Measurements from ENCODE around the gene ESAM.
"Not testable (repeated sequence)": the region's sequence is repeated elsewhere in the genome, so short reads cannot be mapped to it uniquely, and the experiment has no call there.

Gene ESAM

DNA sequence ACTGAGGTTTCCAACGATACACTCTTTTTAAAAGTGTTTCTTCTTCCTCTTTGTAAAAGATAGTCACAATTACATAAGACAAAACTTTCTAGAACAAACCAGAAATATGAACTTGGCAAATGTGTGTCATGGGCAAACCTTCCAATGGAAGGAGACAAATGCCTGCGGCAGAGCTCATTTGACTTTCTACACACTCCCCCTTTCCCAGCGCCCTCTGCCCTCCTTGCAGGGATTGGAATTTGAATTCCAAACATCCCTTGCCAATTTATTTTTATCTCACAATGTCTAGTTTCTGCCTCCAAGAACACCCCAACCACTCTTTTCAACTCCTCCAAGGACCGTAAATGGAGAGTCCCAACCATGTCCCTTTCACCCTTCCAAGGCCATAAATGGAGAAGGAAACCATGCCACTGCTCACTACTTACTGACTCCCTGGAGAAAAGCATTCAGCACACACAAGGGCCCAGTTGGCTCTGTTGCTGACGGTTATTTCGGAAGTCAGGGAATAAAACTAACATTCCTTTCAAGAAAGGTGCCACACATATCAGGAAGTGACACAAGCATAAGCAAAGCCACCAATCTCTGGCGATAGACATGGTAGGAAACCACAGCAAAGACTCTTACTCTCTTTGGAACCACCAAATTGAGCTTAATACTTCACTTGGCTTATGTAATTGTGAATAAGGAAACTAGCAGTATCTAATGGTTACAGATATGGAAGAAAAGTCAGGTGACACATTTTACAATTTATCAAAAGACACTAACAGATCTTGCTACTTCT, 15.0 kb upstream of the ESAM start:
- DNase-seq (ENCODE audit: low spot score), result no peak

DNA sequence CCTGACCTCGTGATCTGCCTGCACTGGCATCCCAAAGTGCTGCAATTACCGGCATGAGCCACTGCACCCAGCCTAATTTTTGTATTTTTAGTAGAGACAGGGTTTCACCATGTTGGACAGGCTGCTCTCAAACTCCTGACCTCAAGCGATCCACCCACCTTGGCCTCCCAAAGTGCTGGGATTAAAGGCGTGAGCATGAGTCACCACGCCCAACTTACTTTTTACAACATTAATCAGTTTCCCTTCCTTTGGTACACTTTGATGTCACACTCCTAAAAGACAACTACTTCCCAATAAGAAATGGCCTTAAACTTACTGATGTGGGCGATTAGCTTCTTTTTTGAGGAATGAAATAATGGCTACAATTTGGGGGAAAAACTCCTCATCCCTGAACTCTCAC, 8.9 kb upstream of the ESAM start:
- not testable (repeated sequence) for DNase-seq (ENCODE audit: low spot score)

DNA sequence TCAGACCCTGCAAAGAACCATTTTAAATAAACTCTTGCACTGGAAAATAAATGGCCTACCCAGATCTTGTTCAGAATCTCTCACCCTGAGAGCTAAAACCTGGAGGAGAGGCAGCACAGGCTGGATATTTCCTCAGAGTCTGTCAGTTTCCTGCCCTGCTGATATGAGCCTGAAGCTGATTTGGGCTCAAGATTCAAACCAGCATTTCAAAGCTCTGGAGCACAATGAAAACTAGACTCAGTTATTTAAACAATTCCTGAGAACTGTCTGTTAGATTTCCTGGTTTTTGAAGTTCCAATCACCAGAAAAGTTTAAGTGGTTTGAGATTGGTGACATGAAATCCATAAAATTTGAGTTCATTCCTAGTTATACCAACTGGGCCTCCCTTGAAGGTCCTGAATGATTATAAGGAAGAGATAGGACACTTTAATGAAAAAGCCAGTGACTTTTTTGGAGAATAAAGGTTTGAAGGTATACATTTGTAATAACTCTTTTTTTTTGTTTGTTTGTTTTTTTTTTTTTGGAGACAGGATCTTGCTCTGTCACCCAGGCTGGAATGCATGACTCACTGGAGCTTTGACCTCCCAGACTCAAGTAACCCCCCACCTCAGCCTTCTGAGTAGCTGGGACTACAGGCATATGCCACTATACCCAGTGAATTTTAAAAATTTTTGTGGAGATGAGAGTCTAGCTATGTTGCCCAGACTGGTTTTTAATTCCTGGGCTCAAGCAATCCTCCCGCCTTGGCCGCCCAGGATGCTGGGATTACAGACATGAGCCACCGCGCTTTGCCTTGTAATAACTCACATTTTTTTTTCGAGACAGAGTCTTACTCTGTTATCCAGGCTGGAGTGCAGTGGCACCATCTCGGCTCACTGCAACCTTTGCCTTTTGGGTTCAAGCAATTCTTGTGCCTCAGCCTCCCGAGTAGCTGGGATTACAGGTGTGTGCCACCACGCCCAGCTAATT, 8.0 kb upstream of the ESAM start:
- peak; percentile 9 for DNase-seq (ENCODE audit: low spot score)

DNA sequence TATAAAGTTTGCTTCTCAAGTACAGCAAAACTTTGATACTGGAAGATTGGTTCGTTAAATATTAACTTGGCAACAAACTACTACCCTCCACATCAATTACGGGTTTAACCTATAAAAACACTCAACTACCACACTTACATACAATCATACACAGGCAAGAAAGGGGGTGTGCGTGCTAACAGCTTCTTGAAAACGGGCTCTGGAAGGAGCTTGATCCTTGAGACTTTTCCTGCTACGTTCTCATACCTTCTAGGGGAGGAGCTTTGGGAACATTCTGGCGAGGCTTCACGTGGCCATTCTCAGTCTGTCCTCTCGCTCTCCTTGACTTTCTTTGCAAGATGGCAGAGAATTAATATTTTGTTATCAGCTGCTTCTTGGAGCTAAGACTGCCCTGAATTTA, 6.8 kb upstream of the ESAM start:
- DNase-seq (ENCODE audit: low spot score), result no peak

DNA sequence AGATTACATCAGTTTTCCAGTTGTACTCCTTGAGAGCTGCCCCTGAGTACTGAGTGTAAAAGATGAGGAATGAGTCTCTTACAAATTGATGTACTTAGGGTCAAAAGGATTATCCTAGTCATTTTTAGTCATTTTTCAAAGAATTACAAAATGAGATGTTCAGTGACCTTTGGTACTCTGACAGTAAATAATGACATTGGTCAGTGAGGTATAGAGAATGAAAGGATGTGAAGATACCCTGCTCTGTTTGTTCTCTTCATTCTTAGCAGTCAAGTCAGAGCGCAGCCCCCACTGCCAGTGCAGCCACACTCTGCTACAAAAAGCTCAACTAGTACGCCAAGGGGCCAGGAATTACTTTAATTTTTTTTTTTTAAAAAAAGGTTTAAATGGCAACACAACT, 4.1 kb upstream of the ESAM start:
- DNase-seq (ENCODE audit: low spot score), result no peak

DNA sequence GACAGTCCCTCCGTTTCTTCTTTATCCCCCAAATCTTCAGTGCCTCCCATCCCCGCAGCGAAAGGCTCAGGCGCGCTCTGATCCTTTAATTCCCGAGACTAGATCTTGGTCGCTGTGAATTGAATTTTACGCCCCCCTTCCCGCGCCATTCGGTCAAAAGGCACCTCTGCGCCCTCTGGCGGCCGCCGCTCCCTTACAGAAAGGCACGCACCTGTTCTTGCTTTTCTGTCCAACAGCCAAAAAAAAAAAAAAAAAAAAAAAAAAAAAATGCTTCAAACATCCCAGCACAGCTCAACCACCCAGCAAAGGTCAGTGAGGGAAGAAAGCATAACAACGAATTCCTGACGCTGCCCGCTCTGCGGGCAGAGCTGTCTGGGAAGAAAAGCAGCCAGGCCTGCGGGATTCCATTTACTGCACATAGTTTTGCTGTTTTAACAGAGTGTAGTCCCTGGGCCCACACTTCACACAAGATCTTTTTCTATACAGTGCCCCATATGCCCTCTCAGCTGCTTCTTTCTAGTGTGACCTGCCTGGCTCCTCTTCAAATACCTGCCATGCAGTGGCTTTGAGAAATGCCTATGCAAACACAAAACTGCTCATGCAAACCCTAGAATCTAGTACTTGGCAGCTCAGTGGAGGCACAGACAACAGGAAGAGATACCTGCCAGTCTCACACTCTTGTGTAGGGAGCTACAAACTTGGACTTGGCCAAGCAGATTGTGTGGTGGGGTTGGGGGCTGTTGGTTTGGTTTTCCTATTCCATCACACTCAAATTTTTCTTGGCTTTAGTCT, 1.3 kb upstream of the ESAM start:
- peak; percentile 76 for DNase-seq (ENCODE audit: low spot score)

DNA sequence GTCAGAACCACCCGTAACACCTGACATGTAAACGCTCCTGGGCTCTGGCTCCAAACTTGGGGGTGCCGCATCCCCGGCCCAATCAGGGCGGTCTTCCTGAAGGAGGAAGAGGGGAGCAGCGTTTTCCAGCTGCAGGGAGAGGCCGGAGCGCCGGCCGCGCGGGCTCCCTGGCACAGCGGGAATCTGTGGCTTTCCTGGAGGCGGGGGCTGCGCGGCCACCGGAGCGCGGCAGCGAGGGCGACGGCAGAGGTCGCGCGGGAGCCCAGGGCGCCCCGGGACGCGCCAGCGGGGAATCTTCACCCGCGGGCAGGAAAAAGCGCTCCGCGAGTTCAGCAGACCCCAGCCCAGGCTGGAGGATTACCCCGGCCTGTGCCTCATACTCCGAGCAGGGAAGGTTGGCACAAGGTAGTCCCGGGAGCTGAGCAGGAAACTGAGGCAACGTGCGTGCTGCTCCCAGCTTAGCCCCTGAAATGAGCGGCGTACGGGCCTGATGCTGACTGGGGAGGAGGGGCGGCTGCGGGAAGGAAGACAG, 600 bp upstream of the ESAM start:
- peak; percentile 47 for DNase-seq (ENCODE audit: low spot score)

DNA sequence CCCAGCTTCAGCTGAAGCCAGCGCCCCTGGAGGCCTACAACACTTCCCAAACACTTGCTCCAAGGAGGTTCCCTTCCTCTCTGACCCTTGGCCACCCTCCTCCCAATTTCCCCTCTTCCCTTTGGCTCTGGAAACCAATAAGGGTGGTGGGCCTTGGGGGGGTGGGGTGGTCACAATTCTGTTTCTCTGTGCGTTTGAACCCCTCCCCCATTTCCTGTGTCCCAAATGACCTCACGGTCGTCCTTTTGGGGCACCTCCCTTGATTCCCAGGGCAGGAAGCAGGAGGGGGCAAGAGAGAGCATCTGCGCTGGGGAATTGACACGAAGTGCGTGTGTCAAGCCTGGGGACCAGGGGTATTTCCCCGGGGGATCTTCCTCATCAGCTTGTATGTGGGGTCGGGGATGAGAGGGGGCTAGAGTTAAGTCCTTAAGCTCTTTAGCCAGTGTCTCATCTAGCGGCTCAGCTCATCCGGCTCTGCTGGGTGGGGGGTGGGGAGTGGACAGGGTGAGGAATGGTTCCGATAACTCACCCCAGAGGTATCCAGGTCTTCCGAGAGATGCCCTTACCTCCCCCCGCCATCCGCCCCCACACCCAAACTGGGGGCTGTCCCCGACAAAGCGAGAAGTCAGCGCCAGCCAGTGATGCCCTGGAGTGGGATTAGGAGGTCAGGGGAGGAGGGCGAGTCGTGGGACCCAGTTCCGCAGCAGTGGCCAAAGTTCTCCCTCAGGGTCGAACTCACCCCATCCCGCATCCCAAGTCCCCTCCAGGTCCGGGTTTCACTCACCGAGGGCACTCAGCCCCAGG, 587 bp downstream of the ESAM start:
- DNase-seq (ENCODE audit: low spot score), result no peak

DNA sequence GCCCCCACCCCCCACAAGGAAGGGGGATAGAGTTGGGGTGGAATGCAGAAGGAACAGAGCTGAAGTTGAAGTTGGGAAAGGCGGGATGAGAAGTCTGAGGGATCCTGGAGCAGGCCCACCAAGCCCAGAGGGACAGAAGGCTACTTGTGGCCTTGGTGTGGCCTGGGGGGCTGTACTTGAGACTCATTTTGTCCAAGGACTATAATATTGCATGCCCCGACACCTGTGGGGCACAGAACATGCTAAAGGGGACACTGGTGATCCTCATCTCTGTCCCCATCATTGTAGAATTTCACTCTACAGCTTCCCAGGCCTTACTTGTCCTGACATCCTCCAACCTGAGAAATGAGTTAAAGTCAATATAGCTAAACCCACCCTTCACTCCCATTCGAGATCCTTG, 1.3 kb downstream of the ESAM start:
- peak; percentile 8 for DNase-seq (ENCODE audit: low spot score)

DNA sequence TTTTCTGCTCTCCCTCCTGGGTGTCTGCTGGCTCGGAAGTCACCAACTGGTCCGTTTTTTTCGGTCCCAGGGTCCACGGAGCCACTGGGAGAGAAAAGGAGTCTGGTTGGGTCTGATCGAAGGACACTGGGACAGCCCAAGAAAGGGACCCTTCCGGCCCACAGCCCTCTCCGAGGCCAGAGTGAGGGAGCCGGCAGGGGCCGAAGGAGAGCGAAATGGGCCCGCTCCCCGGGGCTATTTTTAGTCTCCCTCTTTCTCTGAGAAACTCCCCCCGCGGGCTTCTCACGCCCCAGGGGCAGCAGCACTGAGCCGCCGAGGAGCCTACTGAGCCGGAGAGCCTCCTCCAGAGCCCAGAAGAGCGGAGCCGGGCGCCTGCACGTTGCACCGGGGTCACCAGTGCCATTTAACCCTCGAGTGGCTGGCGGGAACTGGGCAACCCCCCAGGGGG, 1.9 kb downstream of the ESAM start:
- peak; percentile 13 for DNase-seq (ENCODE audit: low spot score)

DNA sequence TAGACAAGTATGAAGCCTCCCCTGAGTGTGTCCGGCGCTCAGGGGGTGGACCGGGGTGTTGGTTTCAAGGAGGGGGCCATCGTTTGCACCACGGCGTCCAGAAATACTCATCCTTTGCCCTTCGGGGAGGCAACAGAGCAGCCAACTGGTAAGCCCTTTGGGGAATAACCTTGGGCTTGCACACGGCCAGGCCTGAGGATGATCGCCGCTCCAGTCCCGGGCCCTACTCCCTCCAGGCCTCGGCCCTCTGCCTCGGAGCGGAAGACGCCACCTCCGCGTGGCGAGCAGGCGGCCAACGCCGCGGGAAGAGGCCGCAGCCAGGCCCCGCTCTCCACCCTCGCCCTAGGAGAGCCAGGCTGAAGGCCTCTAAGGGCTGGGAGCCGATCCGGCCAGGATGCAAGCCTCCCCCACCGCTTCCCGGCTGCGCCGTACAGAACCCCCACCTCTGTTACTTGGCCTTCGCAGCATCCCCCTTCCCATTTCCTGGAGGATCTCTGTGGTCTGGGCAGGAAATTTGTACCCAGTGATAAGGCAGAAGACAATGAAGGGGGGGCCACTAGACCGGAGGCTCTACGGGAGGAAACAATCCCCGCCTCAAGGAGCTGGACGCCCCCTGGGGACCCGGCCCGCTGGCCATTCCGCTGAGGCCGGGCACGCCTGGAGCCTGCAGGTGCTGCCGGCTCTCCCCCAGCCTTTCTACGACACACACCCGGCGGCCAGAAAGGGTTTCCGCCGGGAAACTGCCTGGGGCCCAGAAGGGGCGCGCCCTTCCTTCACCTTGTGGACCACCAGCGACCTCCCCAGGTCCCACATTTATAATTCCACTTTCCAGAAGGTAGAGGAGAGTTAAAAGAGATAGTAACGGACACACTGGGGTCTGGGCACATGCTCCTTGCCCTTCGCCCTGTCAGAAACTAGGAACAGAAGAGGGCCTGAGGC, 2.6 kb downstream of the ESAM start:
- DNase-seq (ENCODE audit: low spot score), result no peak

DNA sequence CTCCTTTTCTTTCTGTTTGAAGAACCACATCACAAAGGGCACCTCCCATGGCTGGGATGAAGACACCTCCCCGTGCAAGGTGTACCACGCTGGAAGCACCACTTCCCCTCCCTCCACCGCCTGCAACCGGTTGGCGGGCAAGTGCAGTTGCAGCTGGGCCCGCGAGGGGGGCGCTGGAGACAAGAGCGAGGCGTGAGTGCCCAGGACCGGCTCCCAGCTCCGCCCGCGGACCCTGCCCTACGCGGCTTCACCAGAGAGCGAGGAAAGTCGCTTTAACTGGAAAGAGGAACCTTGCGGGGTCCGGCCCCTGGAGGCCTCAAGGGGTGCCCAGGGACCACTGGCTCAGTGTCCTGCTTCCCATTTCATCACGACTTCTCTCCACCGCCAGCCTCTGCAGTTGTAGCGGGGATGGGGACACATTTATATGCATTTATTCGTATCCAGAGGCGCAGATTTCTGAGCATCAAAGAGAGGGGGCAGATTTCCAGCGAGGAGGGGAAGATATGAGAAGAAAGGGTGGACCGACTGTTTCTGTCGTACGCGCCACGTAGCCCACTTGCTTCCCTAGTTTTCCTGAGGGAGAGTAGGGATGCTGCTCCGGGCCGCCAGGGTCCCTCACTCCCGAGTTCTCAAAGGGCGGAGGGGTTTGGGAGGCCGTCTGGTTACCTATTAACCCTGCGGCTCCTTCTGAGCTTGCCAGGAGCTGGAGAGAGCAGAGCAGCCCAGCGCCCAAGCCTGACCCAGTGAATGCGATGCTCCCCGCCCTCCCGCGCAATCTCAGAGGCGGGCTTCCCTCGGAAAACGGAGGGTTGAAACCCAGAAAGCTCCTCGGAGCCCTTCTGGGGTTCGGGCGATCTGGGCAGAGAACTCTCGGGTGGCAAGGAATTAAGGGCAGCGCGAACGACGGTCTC, 3.5 kb downstream of the ESAM start:
- DNase-seq (ENCODE audit: low spot score), result peak; percentile 85

DNA sequence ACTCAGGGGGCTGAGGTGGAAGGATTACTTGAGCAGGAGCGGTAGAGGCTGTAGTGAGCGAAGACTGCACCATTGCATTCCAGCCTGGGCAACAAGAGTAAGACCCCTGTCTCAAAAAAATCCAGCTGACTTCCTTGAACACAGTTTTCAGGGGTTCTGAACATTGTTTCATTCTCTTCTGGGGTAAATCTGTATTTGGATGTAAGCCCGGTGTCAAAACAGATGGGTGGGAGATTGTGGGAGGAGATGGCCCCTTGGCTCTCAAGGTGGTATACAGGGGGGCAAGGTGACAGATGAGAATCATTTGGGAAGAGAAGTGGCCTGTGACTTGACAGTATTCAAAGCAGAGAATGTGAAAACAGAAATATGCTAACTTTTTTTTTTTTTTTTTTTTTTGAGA, 4.8 kb downstream of the ESAM start:
- no peak for DNase-seq (ENCODE audit: low spot score)

DNA sequence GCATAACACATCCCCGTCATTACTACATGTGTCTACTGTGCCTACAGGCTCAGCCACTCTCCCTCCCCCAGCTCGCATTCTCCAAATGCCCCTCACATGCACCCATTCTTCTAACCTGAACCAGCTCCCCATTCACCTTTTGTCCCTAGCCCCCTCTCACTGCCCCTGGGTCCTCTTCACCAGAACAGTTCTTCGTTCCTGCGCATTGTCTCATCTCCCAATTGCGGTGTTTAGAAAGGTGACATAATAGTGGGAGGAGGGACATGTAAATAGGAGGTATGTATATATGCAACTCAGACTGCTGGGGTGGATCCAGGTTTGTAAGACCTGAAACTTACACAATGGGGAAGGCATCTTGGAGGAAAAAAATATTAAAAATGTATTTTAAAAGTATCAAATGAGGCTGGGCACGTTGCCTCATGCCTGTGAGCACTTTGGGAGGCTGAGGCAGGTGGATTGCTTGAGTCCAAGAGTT, 5.3 kb downstream of the ESAM start:
- DNase-seq (ENCODE audit: low spot score), result no peak

DNA sequence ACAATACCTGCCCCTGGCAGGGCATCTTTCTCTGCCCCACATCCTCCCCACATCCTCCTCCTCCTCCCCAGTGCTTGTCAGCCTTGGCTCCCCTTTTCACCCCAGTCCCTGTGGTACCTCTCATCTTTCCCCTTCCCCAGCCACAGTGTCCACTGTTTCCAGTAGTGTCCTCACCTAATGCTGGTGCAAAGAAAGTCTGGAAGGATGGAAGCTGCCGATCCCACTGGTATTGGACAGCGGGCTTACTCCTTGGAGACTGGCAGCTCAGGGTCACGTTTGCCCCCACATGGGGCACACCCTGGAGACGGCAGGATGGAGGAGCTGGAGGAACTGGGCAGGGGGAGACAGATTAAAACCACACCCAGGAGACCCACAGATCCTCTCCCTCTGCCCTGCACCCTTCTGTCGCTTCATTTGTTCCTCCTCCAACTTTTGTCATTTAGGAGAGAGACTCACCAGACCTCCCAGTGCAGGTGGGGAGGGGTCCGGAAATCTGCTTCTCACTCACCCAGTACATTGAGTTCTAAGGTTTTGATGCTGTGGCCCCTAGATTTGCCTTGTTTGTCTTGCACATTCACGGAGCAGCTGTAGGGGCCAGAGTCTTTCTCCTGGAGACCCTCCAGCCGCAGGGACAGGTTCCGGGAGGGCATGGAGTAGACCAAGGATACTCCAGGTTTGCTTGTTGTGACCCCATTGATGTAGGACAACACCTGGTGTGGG, 5.9 kb downstream of the ESAM start:
- no peak for DNase-seq (ENCODE audit: low spot score)

DNA sequence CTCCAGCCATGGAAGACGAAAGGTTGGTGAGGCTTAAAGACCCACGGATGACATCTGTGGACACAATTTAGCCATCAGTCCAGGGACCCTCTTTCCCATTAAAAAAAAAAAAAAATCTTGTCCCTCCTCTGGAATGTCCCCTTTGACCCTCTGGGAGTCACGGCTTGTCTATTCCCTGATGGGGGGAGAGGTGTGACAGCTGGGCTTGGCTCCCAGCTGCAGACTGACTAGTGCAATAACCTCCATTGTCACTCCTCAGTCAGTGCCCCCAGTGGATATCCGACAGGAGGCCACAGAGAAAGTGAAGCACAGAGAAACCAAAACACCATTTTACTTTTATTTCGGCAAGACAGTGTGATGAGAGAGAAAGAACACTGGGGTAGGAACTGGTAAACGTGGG, 7.4 kb downstream of the ESAM start:
- peak; percentile 33 for DNase-seq (ENCODE audit: low spot score)

DNA sequence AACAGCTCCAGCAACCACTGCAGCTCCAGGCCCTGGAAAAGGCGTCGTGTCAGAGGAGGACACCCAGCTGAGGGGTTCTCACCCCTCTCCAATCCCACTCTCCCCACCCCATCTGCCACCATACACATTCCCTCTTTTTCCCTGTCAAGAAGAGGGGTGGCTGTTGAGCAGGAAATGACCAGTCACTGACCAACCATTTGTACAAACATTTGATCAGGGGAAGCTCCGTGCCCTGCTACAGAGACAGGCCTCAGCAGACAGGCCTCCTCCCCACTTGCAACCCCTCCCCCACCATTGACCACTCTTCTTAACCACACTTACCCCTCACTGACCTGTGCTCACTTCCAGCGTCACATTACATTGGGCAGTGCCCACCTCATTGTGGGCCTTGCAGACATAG, 7.8 kb downstream of the ESAM start:
- DNase-seq (ENCODE audit: low spot score), result peak; percentile 59

DNA sequence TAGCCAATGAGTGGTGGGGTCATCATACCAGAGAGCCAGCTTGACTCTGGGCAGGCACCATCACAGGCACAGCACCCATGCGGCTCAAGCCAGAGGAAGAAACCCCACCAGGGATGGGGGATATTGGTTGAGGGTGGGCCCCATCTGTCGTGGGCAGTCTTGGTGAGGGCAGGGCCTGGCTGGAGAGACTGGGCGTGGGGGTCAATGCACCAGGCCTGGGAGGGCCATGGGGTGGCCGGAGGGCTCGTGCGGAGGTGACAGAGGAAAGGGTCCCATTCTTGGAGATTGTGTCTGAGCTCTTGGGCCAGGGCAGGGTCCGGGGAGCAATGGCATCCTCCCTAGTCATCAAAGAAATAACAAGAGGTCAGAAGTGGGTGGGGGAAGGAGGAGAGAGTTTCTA, 8.5 kb downstream of the ESAM start:
- DNase-seq (ENCODE audit: low spot score), result no peak

Data from AG08396 (cell line).